SU-DHL-6 (cell line): ENCODE measurements around the gene MARCO.

Experiments used
- H2AFZ ChIP-seq: fragments of 200-600 bp; sonication (generic); 2 replicates; pipeline ENCODE4 v1.6.1; 2014; ENCODE audit warnings: low read depth, mild to moderate bottlenecking, moderate library complexity, mixed read lengths, antibody characterized with exemption, low read length; ENCODE audit not compliant: severe bottlenecking
- H3F3A ChIP-seq: fragments of 200-600 bp; shearing (Covaris generic); 2 replicates; pipeline ENCODE4 v1.6.0; 2016; ENCODE audit warnings: antibody characterized with exemption, mild to moderate bottlenecking; ENCODE audit not compliant: insufficient read depth
- H3K27ac ChIP-seq: fragments of 200-600 bp; sonication (generic); 2 replicates; pipeline ENCODE4 v1.5.1; 2016; ENCODE audit warnings: low read depth, mild to moderate bottlenecking, low read length, moderate library complexity, mixed read lengths
- H3K27me3 ChIP-seq: fragments of 200-600 bp; sonication (generic), shearing (Covaris generic); 2 replicates; pipeline ENCODE4 v1.6.0; 2014; ENCODE audit warnings: mild to moderate bottlenecking, low read length
- H3K36me3 ChIP-seq: fragments of 200-600 bp; sonication (generic); 2 replicates; pipeline ENCODE4 v1.6.1; 2014; ENCODE audit warnings: mild to moderate bottlenecking, low read length, mixed read lengths
- H3K4me2 ChIP-seq: fragments of 300-600, 200-600 bp; shearing (Covaris generic), sonication (generic); 2 replicates; pipeline ENCODE4 v1.6.0; 2014; ENCODE audit warnings: low read length, low read depth, mild to moderate bottlenecking; ENCODE audit not compliant: poor library complexity, severe bottlenecking
- H3K4me3 ChIP-seq: fragments of 200-600 bp; sonication (generic); 2 replicates; pipeline ENCODE4 v1.5.1; 2014; ENCODE audit warnings: antibody characterized with exemption, low read length, mild to moderate bottlenecking, mixed read lengths; ENCODE audit not compliant: insufficient read depth, poor library complexity, severe bottlenecking
- H3K79me2 ChIP-seq: fragments of 200-600 bp; sonication (generic); 2 replicates; pipeline ENCODE4 v1.6.1; 2014; ENCODE audit warnings: mild to moderate bottlenecking, low read length, moderate library complexity; ENCODE audit not compliant: insufficient read depth
- H3K9ac ChIP-seq: fragments of 200-600 bp; sonication (generic); 2 replicates; pipeline ENCODE4 v1.7.0; 2014; ENCODE audit warnings: mild to moderate bottlenecking, low read length
- H3K9me2 ChIP-seq: fragments of 200-600 bp; sonication (generic); replicated peaks from 2 replicates; pipeline ENCODE4 v1.6.1; 2014; ENCODE audit warnings: low read length; ENCODE audit not compliant: insufficient read depth
- H3K9me3 ChIP-seq: fragments of 200-600 bp; sonication (generic); 2 replicates; pipeline ENCODE4 v1.6.1; 2014; ENCODE audit warnings: low read length, mixed read lengths; ENCODE audit not compliant: insufficient read depth
- H4K20me1 ChIP-seq: fragments of 200-600 bp; sonication (generic); 2 replicates; pipeline ENCODE4 v1.6.1; 2014; ENCODE audit warnings: low read depth, mild to moderate bottlenecking, antibody characterized with exemption, low read length, moderate library complexity, mixed read lengths
- EZH2phosphoT487 ChIP-seq: fragments of 200-600 bp; sonication (generic), shearing (Covaris generic); conservative IDR thresholded peaks from 2 replicates; pipeline ENCODE4 v1.6.1; 2018; ENCODE audit warnings: mild to moderate bottlenecking, antibody characterized with exemption, low read length, moderate library complexity, mixed read lengths
- TF ChIP-seq, protein P1 (sequence below): fragments of 200-600 bp; sonication (generic); IDR thresholded peaks from one replicate; pipeline ENCODE4 v1.5.1; 2017; ENCODE audit warnings: antibody characterized with exemption, mild to moderate bottlenecking, low read length, moderate library complexity; ENCODE audit not compliant: insufficient read depth, poor library complexity, severe bottlenecking

Gene MARCO

DNA sequence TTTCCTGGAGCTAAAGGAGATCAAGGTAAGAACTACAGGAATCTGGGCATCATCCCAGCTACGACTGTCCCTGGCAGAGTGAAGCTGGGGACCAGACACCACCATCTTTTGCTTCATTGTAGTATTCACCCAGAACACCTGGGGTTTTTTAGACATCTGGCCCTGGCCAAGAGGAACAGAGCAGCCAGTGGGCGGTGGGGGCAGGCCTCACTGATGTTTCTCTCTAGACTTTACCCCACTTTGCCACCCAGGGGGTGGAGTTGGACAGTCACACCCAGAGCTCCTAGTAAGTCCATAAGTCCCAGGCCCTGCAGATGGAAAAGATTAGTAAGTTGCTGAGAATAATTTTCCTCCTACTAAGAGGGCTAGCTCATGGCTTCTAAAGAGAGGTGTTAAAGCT, 39.6 kb downstream of the MARCO start:
- TF ChIP-seq, protein P1, sequence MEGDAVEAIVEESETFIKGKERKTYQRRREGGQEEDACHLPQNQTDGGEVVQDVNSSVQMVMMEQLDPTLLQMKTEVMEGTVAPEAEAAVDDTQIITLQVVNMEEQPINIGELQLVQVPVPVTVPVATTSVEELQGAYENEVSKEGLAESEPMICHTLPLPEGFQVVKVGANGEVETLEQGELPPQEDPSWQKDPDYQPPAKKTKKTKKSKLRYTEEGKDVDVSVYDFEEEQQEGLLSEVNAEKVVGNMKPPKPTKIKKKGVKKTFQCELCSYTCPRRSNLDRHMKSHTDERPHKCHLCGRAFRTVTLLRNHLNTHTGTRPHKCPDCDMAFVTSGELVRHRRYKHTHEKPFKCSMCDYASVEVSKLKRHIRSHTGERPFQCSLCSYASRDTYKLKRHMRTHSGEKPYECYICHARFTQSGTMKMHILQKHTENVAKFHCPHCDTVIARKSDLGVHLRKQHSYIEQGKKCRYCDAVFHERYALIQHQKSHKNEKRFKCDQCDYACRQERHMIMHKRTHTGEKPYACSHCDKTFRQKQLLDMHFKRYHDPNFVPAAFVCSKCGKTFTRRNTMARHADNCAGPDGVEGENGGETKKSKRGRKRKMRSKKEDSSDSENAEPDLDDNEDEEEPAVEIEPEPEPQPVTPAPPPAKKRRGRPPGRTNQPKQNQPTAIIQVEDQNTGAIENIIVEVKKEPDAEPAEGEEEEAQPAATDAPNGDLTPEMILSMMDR, result no peak
- no peak for TF ChIP-seq EZH2phosphoT487
- H3K79me2 ChIP-seq, result no peaks in the 10 kb centered on the region
- no peaks in the 10 kb centered on the region for H3F3A ChIP-seq
- no peaks in the 10 kb centered on the region for H3K36me3 ChIP-seq
- no peak overlapping the region for H3K4me2 ChIP-seq
- H2AFZ ChIP-seq, result no peak overlapping the region
- H3K9me3 ChIP-seq, result no peaks in the 10 kb centered on the region
- no peaks in the 10 kb centered on the region for H4K20me1 ChIP-seq
- H3K9ac ChIP-seq, result no peak overlapping the region
- no peaks in the 10 kb centered on the region for H3K9me2 ChIP-seq
- no peak overlapping the region for H3K27ac ChIP-seq
- no peaks in the 10 kb centered on the region for H3K27me3 ChIP-seq
- no peak overlapping the region for H3K4me3 ChIP-seq

DNA sequence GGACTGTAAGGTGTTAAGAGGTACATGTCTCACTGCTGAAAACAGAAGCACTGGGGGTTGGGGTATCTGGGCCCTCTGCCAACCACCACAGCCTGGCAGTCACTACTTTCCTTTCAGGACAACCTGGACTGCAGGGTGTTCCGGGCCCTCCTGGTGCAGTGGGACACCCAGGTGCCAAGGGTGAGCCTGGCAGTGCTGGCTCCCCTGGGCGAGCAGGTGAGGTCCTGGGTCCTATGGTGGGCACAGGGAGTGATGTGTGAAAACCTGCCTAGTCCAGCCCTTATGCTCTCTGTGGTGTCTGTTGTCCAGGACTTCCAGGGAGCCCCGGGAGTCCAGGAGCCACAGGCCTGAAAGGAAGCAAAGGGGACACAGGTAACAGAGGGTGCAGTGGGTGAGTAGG, 40.0 kb downstream of the MARCO start:
- Histone ChIP-seq H3F3A (no peaks in the 10 kb centered on the region), H3K27me3 (no peaks in the 10 kb centered on the region), H3K79me2 (no peaks in the 10 kb centered on the region), H3K4me3 (no peak overlapping the region), H3K4me2 (no peak overlapping the region), H3K36me3 (no peaks in the 10 kb centered on the region), H2AFZ (no peak overlapping the region), H4K20me1 (no peaks in the 10 kb centered on the region), H3K27ac (no peak overlapping the region), H3K9ac (no peak overlapping the region), H3K9me2 (no peaks in the 10 kb centered on the region), H3K9me3 (no peaks in the 10 kb centered on the region)
- TF ChIP-seq, protein P1, result no peak
- TF ChIP-seq EZH2phosphoT487, result no peak

DNA sequence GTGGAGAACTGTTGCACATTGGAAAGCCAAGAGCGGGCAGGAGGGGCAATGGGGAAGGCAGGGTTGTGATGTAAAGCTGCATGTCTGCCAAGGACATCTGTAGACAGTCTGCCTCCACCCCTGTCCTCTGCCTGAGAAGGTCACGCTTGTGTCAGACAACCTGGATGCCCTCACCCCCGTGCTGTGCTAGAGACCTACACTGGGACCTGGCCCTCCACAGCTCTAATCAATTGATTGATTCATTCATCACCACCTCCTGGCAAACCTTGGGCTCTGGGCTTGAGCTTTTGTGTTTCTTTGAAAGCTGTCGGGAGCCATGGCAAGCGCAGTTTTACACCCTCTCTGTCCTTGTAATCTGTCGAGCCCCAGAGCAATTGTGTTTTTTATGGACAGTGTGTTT, 41.1 kb downstream of the MARCO start:
- Histone ChIP-seq H3K9ac (no peak overlapping the region), H3K27me3 (no peaks in the 10 kb centered on the region), H3K4me2 (no peak overlapping the region), H3K36me3 (no peaks in the 10 kb centered on the region), H3F3A (no peaks in the 10 kb centered on the region), H3K9me2 (no peaks in the 10 kb centered on the region), H3K4me3 (no peak overlapping the region), H3K9me3 (no peaks in the 10 kb centered on the region), H3K27ac (no peak overlapping the region), H2AFZ (no peak overlapping the region), H3K79me2 (no peaks in the 10 kb centered on the region), H4K20me1 (no peaks in the 10 kb centered on the region)
- TF ChIP-seq, protein P1, result no peak
- TF ChIP-seq EZH2phosphoT487, result no peak
